Mesenchymal stem cell (in vitro differentiated cells and primary cell): ENCODE results near the gene DNAH5.
"Not testable (repeated sequence)": the region's sequence is repeated elsewhere in the genome, so short reads cannot be mapped to it uniquely, and the experiment has no call there.

Source experiments
- DNase-seq: peaks from one replicate; pipeline ENCODE4 v3.0.0-alpha.2; 2013
- H2AFZ ChIP-seq: one replicate; pipeline ENCODE4 v1.6.1; 2013; ENCODE audit warnings: low read depth, mild to moderate bottlenecking, control low read depth, inconsistent platforms, low read length, moderate library complexity
- H2AK5ac ChIP-seq: 2 replicates; pipeline ENCODE4 v1.6.1; 2013; ENCODE audit warnings: low read length, moderate library complexity, mild to moderate bottlenecking, inconsistent platforms; ENCODE audit not compliant: severe bottlenecking
- H2BK120ac ChIP-seq: one replicate; pipeline ENCODE4 v1.6.1; 2013; ENCODE audit warnings: low read depth, mild to moderate bottlenecking, inconsistent platforms, low read length, moderate library complexity
- H2BK12ac ChIP-seq, 2 experiments: one replicate each; pipeline ENCODE4 v1.6.1; 2013; ENCODE audit warnings: inconsistent platforms in 2 of 2, low read length in 2 of 2, mild to moderate bottlenecking in 2 of 2, moderate library complexity in 2 of 2, control low read depth in 1 of 2
- H2BK15ac ChIP-seq: one replicate; pipeline ENCODE4 v1.6.1; 2013; ENCODE audit warnings: mild to moderate bottlenecking, low read depth, inconsistent platforms; ENCODE audit not compliant: poor library complexity, severe bottlenecking
- H2BK5ac ChIP-seq: 2 replicates; pipeline ENCODE4 v1.6.1; 2013; ENCODE audit warnings: low read depth, mild to moderate bottlenecking, low read length, control low read depth, inconsistent platforms; ENCODE audit not compliant: poor library complexity, severe bottlenecking
- H3K14ac ChIP-seq, 2 experiments: one replicate each; pipeline ENCODE4 v1.6.1; 2013; ENCODE audit warnings: inconsistent platforms in 2 of 2, low read length in 2 of 2, control low read depth in 1 of 2, mild to moderate bottlenecking in 1 of 2, moderate library complexity in 1 of 2
- H3K18ac ChIP-seq, 2 experiments: one replicate each; pipeline ENCODE4 v1.6.1; 2013; ENCODE audit warnings: inconsistent platforms in 2 of 2, low read length in 2 of 2, control low read depth in 1 of 2, low read depth in 1 of 2, mild to moderate bottlenecking in 1 of 2
- H3K23ac ChIP-seq, 2 experiments: one replicate each; pipeline ENCODE4 v1.6.1; 2013; ENCODE audit warnings: inconsistent platforms in 2 of 2, low read length in 2 of 2, mild to moderate bottlenecking in 2 of 2, moderate library complexity in 2 of 2, control low read depth in 1 of 2
- H3K27ac ChIP-seq: 2 replicates; pipeline ENCODE4 v1.5.1; 2013; ENCODE audit warnings: mild to moderate bottlenecking, moderate library complexity, low read length, control low read depth, inconsistent platforms; ENCODE audit not compliant: poor library complexity, severe bottlenecking
- H3K27me3 ChIP-seq, 2 experiments: 2 replicates each; pipeline versions ENCODE4 v1.6.1 to v1.7.0; 2013; ENCODE audit warnings: low read length in 2 of 2, mild to moderate bottlenecking in 2 of 2, moderate library complexity in 2 of 2, control low read depth in 1 of 2, inconsistent platforms in 1 of 2; ENCODE audit not compliant: control insufficient read depth in 1 of 2, insufficient read depth in 1 of 2
- H3K36me3 ChIP-seq, 2 experiments: 2 replicates each; pipeline versions ENCODE4 v1.6.1 to v1.7.0; 2013; ENCODE audit warnings: low read length in 2 of 2, control low read depth in 1 of 2, inconsistent platforms in 1 of 2, low read depth in 1 of 2, mild to moderate bottlenecking in 1 of 2; ENCODE audit not compliant: insufficient read depth in 2 of 2, control insufficient read depth in 1 of 2
- H3K4ac ChIP-seq, 2 experiments: one replicate each; pipeline ENCODE4 v1.6.1; 2013; ENCODE audit warnings: inconsistent platforms in 2 of 2, low read length in 2 of 2, mild to moderate bottlenecking in 2 of 2, moderate library complexity in 2 of 2, control low read depth in 1 of 2, low read depth in 1 of 2
- H3K4me1 ChIP-seq: 2 replicates; pipeline ENCODE4 v1.6.1; 2013; ENCODE audit warnings: low read depth, low read length, control low read depth; ENCODE audit not compliant: control insufficient read depth, insufficient read depth
- H3K4me2 ChIP-seq: 2 replicates; pipeline ENCODE4 v1.6.1; 2013; ENCODE audit warnings: low read length, mild to moderate bottlenecking, inconsistent platforms; ENCODE audit not compliant: poor library complexity, severe bottlenecking
- H3K4me3 ChIP-seq, 2 experiments: 2 replicates each; pipeline versions ENCODE4 v1.5.1 to v1.7.0; 2013; ENCODE audit warnings: low read length in 2 of 2, mild to moderate bottlenecking in 2 of 2, control low read depth in 1 of 2, low read depth in 1 of 2; ENCODE audit not compliant: insufficient read depth in 1 of 2
- H3K79me1 ChIP-seq: replicated peaks from 2 replicates; pipeline ENCODE4 v1.6.1; 2013; ENCODE audit warnings: mild to moderate bottlenecking, control low read depth, low read length, inconsistent platforms; ENCODE audit not compliant: poor library complexity, severe bottlenecking
- H3K9ac ChIP-seq: 2 replicates; pipeline ENCODE4 v1.7.0; 2013; ENCODE audit warnings: mild to moderate bottlenecking, low read length, moderate library complexity
- H3K9me3 ChIP-seq: 2 replicates; pipeline ENCODE4 v1.7.0; 2013; ENCODE audit warnings: mild to moderate bottlenecking, low read length; ENCODE audit not compliant: control insufficient read depth
- H4K8ac ChIP-seq: one replicate; pipeline ENCODE4 v1.6.1; 2013; ENCODE audit warnings: inconsistent platforms, mild to moderate bottlenecking, low read length, moderate library complexity
- H4K91ac ChIP-seq: one replicate; pipeline ENCODE4 v1.6.1; 2013; ENCODE audit warnings: mild to moderate bottlenecking, low read length, inconsistent platforms
- WGBS: methylation state at CpG from one replicate; pipeline ENCODE4 v1.1.7; 2013; ENCODE audit warnings: mixed read lengths; 5-methylcytosine and 5-hydroxymethylcytosine counted together

DNAH5 gene

DNA sequence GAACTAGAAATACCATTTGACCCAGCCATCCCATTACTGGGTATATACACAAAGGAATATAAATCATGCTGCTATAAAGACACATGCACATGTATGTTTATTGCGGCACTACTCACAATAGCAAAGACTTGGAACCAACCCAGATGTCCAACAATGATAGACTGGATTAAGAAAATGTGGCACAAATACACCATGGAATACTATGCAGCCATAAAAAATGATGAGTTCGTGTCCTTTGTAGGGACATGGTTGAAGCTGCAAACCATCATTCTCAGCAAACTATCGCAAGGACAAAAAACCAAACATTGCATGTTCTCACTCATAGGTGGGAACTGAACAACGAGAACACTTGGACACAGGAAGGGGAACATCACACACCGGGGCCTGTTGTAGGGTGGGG, 40.4 kb upstream of the DNAH5 start:
- H3K4me1 ChIP-seq, H2BK120ac ChIP-seq, H2AFZ ChIP-seq, H3K27ac ChIP-seq, DNase-seq, H2BK5ac ChIP-seq, H3K14ac ChIP-seq, H3K4me3 ChIP-seq, H3K27me3 ChIP-seq, H3K36me3 ChIP-seq, H3K23ac ChIP-seq, H3K79me1 ChIP-seq, H2AK5ac ChIP-seq, H3K18ac ChIP-seq, H4K91ac ChIP-seq, H3K4me2 ChIP-seq, H3K9ac ChIP-seq, H4K8ac ChIP-seq, H3K9me3 ChIP-seq, H2BK15ac ChIP-seq, H2BK12ac ChIP-seq, H3K4ac ChIP-seq: not testable (repeated sequence)
- 96% methylated on average over 4 of the region's 5 CpGs for WGBS

DNA sequence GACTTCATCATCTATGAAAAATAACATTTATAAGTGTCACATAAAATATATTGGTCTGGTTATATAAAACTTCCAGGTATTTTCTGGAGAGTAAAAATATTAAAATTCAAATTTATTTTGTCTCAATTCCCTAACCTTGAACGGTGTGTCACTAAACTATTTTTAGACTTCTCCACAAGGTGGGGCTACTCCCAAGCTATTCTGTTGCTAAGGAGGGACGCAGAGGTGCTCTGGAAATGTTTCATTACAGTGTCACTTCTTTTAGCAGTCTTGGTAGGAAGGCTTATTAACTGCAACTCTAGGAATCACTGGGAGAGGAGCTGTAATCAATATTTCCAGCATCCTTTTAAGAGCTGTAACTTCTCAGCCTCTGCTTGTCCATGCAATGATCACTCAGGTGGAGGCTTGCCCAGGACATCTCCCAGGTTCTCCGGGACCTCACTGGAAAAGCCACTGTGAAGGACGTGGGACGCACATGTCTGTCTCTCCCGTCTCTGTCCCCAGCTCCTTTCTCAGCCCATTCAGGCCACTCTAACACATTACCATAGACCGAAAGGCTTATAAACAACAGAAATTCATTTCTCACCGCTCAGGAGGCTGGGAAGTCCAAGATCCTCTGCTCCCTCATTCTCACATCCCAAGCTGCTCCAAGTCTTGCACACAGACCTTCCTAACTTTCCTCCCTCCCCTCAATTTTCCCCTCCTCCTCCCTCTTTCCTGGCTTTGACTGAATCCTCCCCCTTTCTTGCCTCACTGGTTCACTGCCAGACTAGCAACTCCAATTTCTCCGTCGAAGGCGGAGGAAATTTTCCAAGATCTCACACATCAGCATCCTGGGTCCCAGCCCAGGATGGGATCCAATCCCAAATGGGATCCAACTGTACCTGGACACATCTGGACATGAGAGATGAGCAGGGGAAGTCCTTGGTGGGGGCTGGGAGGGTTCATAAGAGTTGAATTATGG, 32.7 kb upstream of the DNAH5 start:
- H3K4ac ChIP-seq, result no peak overlapping the region
- H2BK15ac ChIP-seq, result no peak overlapping the region
- H3K18ac ChIP-seq, result no peak overlapping the region
- H4K91ac ChIP-seq, result no peak overlapping the region
- no peak overlapping the region for H3K23ac ChIP-seq
- no peak overlapping the region for H3K27ac ChIP-seq
- no peak overlapping the region for H2BK12ac ChIP-seq
- H3K4me1 ChIP-seq, result peaks cover 3% of the 10 kb centered on the region
- no peak overlapping the region for H2AFZ ChIP-seq
- 80% methylated on average over 10 of the region's 11 CpGs for WGBS
- H3K36me3 ChIP-seq, result no peaks in the 10 kb centered on the region
- H3K79me1 ChIP-seq, result peaks cover 3% of the 10 kb centered on the region
- no peak overlapping the region for H3K14ac ChIP-seq
- H3K9ac ChIP-seq, result no peak overlapping the region
- H2BK120ac ChIP-seq, result no peak overlapping the region
- no peaks in the 10 kb centered on the region for H3K9me3 ChIP-seq
- DNase-seq, result peak; percentile 59
- no peaks in the 10 kb centered on the region for H3K27me3 ChIP-seq
- no peak overlapping the region for H4K8ac ChIP-seq
- H2BK5ac ChIP-seq, result no peak overlapping the region
- H3K4me2 ChIP-seq, result no peak overlapping the region
- H2AK5ac ChIP-seq, result no peak overlapping the region
- no peak overlapping the region for H3K4me3 ChIP-seq

DNA sequence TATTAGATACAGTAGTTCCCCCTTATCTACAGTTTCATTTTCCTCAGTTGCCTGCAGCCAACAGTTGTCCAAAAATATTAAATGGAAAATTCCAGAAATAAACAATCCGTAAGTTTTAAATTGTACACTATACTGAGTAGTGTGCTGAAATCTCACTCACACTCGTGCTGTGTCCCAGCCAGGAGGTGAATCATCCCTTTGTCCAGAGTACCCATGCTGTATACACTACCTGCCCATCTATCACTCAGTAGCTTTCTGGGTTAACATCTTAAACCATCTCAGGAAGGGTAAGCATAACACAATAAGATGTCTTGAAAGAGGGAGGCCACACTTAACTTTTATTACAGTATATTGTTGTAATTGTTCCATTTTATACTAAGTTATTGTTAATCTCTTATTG, 31.7 kb upstream of the DNAH5 start:
- Histone ChIP-seq H3K27ac (no peak overlapping the region), H3K14ac (no peak overlapping the region), H3K27me3 (peaks cover 0 to 4% of the 10 kb centered on the region in 2 experiments), H2BK12ac (no peak overlapping the region), H3K9ac (no peak overlapping the region), H2BK120ac (no peak overlapping the region), H4K91ac (no peak overlapping the region), H2BK5ac (no peak overlapping the region), H3K36me3 (no peaks in the 10 kb centered on the region), H3K4me2 (no peak overlapping the region), H3K79me1 (peaks cover 3% of the 10 kb centered on the region), H3K23ac (no peak overlapping the region), H4K8ac (no peak overlapping the region), H3K4ac (no peak overlapping the region), H2AFZ (no peak overlapping the region), H2AK5ac (no peak overlapping the region), H3K4me1 (peaks cover 3% of the 10 kb centered on the region), H3K18ac (no peak overlapping the region), H2BK15ac (no peak overlapping the region), H3K9me3 (no peaks in the 10 kb centered on the region), H3K4me3 (no peak overlapping the region)
- no peak for DNase-seq
- 45% methylated on average over 2 of the region's 2 CpGs for whole genome bisulfite sequencing

DNA sequence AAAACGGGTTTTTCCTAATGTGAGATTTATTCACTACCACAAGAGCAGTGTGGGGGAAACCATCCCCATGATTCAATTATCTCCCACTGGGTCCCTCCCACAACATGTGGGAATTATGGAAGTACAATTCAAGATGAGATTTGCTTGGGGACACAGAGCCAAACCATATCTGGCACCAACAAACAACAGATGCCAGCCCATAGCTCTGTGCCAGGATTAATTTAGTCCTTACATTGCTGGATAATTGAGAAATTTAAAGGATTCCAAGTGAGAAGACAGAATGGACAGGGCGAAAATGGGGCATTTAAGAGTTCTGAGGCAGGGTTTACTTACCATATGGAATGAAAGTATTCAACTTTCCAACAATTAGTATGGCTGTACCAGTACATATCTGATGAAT, 30.8 kb upstream of the DNAH5 start:
- no peak overlapping the region for H2AFZ ChIP-seq
- no peaks in the 10 kb centered on the region for H3K9me3 ChIP-seq
- no peak overlapping the region for H3K4ac ChIP-seq
- H3K27me3 ChIP-seq, result peaks cover 3 to 4% of the 10 kb centered on the region in 2 experiments
- H2AK5ac ChIP-seq, result no peak overlapping the region
- H3K14ac ChIP-seq, result no peak overlapping the region
- no peak overlapping the region for H3K18ac ChIP-seq
- no peak overlapping the region for H2BK120ac ChIP-seq
- H2BK12ac ChIP-seq, result no peak overlapping the region
- H2BK15ac ChIP-seq, result no peak overlapping the region
- H4K91ac ChIP-seq, result no peak overlapping the region
- peaks cover 3% of the 10 kb centered on the region for H3K4me1 ChIP-seq
- no peak overlapping the region for H4K8ac ChIP-seq
- H3K79me1 ChIP-seq, result peaks cover 3% of the 10 kb centered on the region
- H3K4me2 ChIP-seq, result no peak overlapping the region
- H3K27ac ChIP-seq, result no peak overlapping the region
- WGBS, result 100% methylated on average over 1 of the region's 2 CpGs
- H3K4me3 ChIP-seq, result no peak overlapping the region
- no peak overlapping the region for H3K23ac ChIP-seq
- H2BK5ac ChIP-seq, result no peak overlapping the region
- H3K36me3 ChIP-seq, result no peaks in the 10 kb centered on the region
- no peak for DNase-seq
- no peak overlapping the region for H3K9ac ChIP-seq
